ENCODE results near the gene PDE8A.
"Not testable (repeated sequence)": the region's sequence is repeated elsewhere in the genome, so short reads cannot be mapped to it uniquely, and the experiment has no call there.

PDE8A gene

DNA sequence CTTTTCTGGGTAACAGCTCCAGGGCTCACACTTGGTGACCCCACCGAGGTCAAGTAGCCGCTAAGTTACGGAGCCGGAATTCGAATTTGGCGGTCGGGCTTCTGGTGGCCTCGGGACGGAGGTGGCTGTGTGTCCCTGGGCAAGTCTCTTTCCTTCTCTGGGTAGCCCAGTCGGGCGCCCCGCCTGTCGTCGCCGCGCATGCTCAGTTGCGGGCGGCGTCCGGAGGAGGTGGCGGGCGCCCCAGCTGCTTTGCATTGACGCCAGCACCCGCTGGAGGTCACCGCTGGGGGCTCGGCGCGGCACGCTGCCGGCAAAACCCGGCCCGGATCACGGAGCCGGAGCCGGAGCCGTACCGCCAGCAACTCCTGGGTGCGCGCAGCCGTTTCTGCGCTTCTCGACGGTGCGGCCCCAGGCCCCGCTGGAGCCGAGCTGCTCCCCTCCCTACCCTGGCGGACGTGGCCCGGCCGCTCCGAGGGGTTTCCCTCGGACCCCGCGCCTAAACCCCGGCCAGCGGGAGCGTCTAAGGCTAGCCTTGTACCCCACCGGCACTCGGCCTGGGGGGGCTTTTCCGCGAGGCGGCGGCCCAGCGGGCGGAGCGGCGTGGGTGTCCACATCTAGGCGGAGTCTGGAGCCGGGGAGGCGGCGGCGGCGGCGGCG, 474 bp upstream of the PDE8A start:
- H3K4me1 ChIP-seq, result peaks cover 0 to 40% (median 16%) of the 10 kb centered on the region in 4 donors
- no peaks in the 10 kb centered on the region for H3K9me3 ChIP-seq
- no peaks in the 10 kb centered on the region for H3K27me3 ChIP-seq
- H3K4me3 ChIP-seq, result peak overlapping the region; percentile 77 to 93
- intact Hi-C loops (cut with DNase I; ENCODE audit: low total_unique reads), result no loop called here
- peak; percentile 89 to 96 for DNase-seq
- TF ChIP-seq, protein P1, sequence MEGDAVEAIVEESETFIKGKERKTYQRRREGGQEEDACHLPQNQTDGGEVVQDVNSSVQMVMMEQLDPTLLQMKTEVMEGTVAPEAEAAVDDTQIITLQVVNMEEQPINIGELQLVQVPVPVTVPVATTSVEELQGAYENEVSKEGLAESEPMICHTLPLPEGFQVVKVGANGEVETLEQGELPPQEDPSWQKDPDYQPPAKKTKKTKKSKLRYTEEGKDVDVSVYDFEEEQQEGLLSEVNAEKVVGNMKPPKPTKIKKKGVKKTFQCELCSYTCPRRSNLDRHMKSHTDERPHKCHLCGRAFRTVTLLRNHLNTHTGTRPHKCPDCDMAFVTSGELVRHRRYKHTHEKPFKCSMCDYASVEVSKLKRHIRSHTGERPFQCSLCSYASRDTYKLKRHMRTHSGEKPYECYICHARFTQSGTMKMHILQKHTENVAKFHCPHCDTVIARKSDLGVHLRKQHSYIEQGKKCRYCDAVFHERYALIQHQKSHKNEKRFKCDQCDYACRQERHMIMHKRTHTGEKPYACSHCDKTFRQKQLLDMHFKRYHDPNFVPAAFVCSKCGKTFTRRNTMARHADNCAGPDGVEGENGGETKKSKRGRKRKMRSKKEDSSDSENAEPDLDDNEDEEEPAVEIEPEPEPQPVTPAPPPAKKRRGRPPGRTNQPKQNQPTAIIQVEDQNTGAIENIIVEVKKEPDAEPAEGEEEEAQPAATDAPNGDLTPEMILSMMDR (IDR thresholded peaks at IDR 0.05), result peak; percentile 39 to 48
- H3K27ac ChIP-seq, result peak overlapping the region; percentile 92 to 93
- no peaks in the 10 kb centered on the region for H3K36me3 ChIP-seq

DNA sequence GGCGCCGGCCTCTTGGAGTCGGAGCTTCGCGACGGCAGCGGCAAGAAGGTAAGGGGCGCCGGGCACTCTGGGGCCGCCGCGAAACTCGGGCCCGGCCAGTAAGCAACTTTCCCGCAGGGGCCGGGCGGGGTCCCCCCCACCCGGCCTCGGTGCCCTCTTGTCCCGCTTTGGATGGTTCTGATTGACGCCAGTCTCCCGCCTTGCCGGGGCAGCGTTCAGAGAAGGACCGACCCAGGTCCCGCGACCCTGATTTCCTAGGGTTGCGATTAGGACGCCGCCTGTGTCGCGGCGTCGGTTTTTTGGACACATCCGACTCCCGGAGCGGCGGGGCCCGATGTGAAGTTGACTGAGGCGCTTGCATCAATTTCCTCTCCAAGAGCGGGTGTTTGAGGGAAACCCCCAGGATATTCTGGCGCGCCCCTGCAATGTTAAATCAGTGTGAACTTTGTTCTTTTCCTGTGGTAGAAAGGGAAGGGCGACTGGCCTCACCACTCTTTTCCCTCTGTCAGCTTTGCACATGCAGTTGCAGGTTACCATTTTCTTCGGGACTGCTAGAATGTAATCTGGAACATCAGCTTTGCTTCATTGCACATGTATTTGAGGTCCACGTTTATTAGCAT, 755 bp downstream of the PDE8A start:
- Histone ChIP-seq H3K27ac (peak overlapping the region; percentile 92 to 93), H3K4me1 (peaks cover 0 to 45% (median 16%) of the 10 kb centered on the region in 4 donors), H3K36me3 (no peaks in the 10 kb centered on the region), H3K4me3 (peak overlapping the region; percentile 77 to 93), H3K27me3 (no peaks in the 10 kb centered on the region), H3K9me3 (no peaks in the 10 kb centered on the region)
- intact Hi-C loops (cut with DNase I; ENCODE audit: low total_unique reads), result no loop called here
- DNase-seq, result peak; percentile 39 to 68
- TF ChIP-seq, protein P1 (IDR thresholded peaks at IDR 0.05), result no peak

DNA sequence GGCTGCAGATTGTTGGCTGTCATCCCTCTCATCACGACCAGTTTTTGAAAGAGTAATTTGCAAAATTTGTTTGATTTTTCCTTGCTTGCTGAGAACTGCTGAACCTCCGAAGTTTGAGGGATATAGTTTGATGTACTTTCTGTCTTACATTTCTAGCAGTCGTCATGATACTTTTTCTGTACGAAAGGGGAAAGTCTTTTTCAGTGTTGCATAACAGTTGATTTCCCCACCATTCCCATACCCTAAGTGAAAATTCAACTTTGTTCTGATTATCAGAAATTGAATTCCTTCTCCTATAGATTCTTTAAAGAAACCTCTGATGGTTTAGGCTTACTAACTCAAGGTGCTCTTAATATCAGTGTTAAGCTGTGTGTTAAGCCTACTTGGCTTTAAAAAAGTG, 1.6 kb downstream of the PDE8A start:
- Histone ChIP-seq H3K9me3 (no peaks in the 10 kb centered on the region), H3K27ac (peak overlapping the region in 1 of 2 donors; percentile 92), H3K27me3 (no peaks in the 10 kb centered on the region), H3K4me1 (peaks cover 0 to 45% (median 18%) of the 10 kb centered on the region in 4 donors), H3K36me3 (no peaks in the 10 kb centered on the region), H3K4me3 (peak overlapping the region; percentile 77 to 93)
- TF ChIP-seq, protein P1 (IDR thresholded peaks at IDR 0.05), result no peak
- DNase-seq, result no peak
- intact Hi-C loops (cut with DNase I; ENCODE audit: low total_unique reads), result no loop called here

DNA sequence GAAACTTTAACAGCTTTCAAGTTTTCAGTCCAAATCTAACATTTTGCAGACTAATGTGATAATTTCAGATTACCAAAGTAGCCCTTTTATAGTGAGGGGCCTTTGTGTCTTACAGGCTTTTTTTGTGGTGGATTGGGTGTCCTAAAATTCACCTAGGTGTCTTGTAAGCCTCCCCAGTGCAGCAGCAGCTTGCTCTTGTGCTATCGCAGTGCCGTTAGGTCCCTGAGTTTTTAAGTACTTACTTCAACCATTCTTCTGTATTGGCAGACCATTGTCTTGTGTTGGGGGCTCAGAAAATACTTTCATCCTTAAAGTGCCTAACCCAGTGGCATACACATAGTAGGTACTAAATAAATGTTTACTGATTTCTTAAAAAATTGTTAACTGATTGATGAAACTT, 2.1 kb downstream of the PDE8A start:
- H3K36me3 ChIP-seq, result no peaks in the 10 kb centered on the region
- peaks cover 0 to 48% (median 20%) of the 10 kb centered on the region in 4 donors for H3K4me1 ChIP-seq
- H3K9me3 ChIP-seq, result no peaks in the 10 kb centered on the region
- intact Hi-C loops (cut with DNase I; ENCODE audit: low total_unique reads), result no loop called here
- TF ChIP-seq, protein P1 (IDR thresholded peaks at IDR 0.05), result no peak
- H3K4me3 ChIP-seq, result peak overlapping the region; percentile 77 to 93
- DNase-seq, result no peak
- H3K27ac ChIP-seq, result no peak overlapping the region
- no peaks in the 10 kb centered on the region for H3K27me3 ChIP-seq

DNA sequence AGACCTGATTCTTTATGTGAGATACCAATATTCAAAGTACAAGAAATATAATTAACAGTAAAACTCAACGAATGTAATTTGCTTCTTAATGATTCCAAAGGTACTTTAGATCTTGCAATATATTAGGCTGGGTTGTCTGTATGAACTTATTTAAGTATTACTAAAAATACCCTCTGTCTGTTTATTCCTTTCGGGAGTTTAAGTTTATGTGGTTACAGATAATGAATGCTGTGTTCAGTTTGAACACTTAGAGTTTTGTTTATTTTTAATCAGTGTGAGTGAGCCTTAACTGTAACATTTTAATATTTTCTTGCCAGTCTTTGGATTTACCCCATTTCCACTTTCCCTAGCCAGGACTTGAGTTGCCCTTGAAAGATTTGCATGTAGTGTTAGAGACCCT, 3.5 kb downstream of the PDE8A start:
- Histone ChIP-seq H3K36me3 (no peaks in the 10 kb centered on the region), H3K4me1 (peaks cover 0 to 54% (median 17%) of the 10 kb centered on the region in 4 donors), H3K27ac (no peak overlapping the region), H3K27me3 (no peaks in the 10 kb centered on the region), H3K9me3 (no peaks in the 10 kb centered on the region), H3K4me3 (no peak overlapping the region)
- DNase-seq, result no peak
- TF ChIP-seq, protein P1 (IDR thresholded peaks at IDR 0.05), result no peak
- intact Hi-C loops (cut with DNase I; ENCODE audit: low total_unique reads), result no loop called here

DNA sequence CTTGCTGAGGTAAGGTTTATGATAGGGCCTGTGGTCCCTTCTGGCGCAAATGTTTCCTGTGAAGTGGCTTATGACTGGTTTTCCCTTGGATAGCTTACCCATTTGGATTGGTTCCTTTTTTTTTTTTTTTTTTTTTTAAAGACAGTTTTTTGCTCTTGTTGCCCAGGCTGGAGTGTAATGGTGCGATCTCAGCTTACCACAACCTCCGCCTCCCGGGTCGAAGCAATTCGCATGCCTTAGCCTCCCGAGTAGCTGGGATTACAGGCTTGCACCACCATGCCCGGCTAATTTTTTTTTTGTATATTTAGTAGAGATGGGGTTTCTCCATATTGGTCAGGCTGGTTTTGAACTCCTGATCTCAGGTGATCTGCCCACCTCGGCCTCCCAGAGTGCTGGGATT, 5.7 kb downstream of the PDE8A start:
- H3K4me3 ChIP-seq; H3K27ac ChIP-seq; H3K9me3 ChIP-seq; H3K27me3 ChIP-seq; intact Hi-C loops (cut with DNase I; ENCODE audit: low total_unique reads); H3K36me3 ChIP-seq; DNase-seq: not testable (repeated sequence)
- peaks cover 0 to 69% (median 23%) of the 10 kb centered on the region in 4 donors for H3K4me1 ChIP-seq

All from tibial artery (tissue), 4 donors.